COLO829 (cell line): ENCODE measurements around the gene WWP2.
A peak's percentile ranks its signal among the peaks of the same experiment; 100 is the strongest.

Experiments
- DNase-seq: peaks from one replicate; pipeline ENCODE4 v3.0.0; 2012; ENCODE audit warnings: low spot score

The WWP2 gene

GRCh38 chr16:69927056-69927757 lies 165.1 kb downstream of the WWP2 start:
- no peak for DNase-seq

- DNase-seq: no peak
Measured at GRCh38 chr16:69928856-69929400, 166.8 kb downstream of the WWP2 start.

GRCh38 chr16:69929480-69929879 lies 167.3 kb downstream of the WWP2 start:
- DNase-seq: no peak

DNA sequence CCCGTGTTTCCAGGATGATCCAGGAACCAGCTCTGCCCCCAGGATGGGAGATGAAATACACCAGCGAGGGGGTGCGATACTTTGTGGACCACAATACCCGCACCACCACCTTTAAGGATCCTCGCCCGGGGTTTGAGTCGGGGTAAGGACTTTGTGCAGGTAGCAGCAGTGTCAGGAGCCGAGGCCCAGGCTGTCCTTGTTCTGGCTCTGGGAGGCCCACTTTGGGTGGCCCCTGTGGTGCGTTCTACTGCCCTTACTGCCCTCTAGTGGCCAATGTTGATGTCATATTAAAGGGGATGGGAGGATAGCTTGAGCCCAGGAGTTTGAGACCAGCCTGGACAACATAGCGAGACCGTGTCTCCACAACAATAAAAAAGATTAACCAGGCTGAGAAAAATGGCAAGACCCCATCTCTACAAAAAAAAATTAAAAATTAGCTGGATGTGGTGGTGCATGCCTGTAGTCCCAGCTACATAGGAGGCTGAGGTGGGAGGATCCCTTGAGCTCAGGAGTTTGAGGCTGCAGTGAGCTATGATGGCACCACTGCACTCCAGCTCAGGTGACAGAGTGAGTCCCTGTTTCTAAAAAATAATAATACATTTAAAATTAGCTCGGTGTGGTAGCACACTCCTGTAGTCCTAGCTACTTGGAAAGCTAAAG lies 168.1 kb downstream of the WWP2 start:
- DNase-seq: peak; percentile 40

DNA sequence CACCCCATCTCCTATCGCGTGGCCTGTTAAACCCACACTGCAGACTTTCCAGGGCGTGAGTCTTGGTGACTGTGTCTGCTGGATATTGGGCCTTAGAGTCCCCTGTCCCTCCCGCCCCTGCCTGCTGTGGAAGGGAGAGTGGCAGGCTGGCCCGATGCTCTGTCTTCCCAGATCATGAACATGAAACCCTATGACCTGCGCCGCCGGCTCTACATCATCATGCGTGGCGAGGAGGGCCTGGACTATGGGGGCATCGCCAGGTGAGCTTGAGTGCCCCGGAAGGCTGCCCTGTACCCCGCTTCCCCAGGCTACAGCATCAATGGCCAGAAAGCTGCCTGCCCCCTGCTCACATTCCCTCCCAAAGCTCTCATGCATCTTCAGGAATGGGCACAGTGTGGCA lies 169.5 kb downstream of the WWP2 start:
- DNase-seq: no peak

GRCh38 chr16:69932228-69932627 lies 170.1 kb downstream of the WWP2 start:
- DNase-seq: no peak

DNA sequence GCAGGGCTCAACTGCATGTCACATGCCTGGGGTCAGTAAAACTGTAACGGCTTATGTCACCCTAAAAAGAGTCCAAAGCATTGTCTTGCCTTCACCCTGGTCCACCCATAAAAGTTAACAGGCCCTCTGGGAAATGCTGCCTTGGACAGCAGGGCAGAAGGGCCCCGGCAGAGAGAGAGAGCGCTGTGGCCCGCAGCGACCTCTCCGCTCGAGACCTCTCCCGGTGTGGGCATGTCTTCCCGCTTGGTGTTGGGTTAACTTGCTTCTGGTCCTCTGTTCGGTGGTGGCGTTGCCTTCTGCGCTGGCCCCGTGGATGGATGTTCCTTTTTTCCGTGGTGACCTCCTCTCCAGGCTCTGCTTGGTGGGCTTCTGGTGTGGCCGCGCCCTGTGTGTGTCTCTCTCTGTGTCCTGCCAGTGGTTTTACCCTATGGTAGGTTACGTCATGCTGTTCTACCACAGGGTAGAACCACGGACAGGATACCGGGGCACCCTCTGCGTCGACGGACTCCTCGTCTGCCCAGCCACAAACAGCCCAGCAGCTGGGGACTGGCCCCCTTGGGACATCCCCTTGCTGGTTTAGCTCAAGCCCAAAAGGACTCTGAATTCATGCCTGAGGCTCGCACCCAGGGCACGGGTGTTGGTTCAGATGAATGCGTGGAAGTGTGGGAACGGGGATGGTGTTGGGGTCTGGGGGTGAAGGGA lies 170.7 kb downstream of the WWP2 start:
- no peak for DNase-seq

DNA sequence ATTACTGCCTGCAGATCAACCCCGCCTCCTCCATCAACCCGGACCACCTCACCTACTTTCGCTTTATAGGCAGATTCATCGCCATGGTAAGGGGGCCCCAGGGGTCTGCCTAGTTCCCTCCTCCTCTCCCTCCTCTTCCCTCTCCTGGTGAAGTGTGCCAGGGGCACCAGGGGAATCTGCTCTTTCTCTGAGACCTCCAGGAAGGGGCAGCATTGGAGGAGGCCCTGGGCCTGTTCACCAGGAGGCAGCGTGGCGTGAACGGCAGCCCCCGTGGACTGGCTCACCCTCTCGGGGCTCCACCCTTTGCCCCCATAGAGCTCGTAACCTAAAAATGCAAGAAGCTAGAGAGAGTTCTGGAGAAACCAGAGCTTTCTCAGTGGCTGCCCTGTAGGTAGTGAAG lies 171.9 kb downstream of the WWP2 start:
- no peak for DNase-seq

- DNase-seq: no peak
Measured at GRCh38 chr16:69934751-69935150, 172.6 kb downstream of the WWP2 start.

DNA sequence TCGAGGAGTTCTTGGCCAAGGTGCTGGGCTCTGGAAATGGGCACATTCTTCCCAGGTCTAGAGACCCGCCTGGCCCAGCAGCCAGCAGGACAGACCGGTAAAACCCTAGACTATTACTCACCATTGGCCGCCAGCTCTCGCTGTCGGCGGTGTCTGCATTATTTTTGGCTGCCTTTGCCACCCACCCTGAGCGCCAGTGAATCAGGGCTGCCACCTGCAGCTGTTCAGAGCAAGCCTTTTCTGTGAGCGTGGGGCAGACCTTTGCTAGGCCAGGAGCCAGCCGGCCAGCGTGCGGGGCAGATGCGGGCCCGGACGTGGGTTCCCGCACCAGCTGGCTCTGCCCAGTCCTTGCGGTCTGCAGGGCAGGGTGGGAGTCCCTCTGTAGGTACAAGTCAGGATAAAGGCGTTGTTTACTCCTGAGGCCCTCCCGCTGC lies 173.2 kb downstream of the WWP2 start:
- no peak for DNase-seq

GRCh38 chr16:69935740-69936139 lies 173.6 kb downstream of the WWP2 start:
- no peak for DNase-seq

- no peak for DNase-seq
Measured at GRCh38 chr16:69936252-69936651, 174.1 kb downstream of the WWP2 start.

GRCh38 chr16:69936751-69937211 lies 174.6 kb downstream of the WWP2 start:
- DNase-seq: no peak

DNA sequence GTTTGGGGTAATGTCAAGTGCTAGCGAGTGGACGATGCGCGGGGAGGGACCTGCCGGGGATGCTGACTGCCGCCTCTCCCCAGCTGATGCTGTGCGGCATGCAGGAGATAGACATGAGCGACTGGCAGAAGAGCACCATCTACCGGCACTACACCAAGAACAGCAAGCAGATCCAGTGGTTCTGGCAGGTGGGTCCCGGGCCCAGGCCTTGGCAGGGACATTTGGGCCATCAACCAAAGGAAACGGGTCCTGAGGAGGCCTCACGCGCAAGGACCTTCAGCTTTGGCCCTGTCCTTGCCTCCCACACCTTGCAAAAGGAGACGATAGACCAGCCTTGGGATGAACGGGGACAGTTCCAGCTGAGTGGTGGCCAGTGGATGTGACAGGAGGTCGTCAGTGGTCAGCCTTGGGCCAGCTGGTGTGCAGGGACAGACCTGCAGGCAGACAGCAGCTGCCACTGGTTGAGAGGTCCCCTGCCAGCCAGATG lies 175.4 kb downstream of the WWP2 start:
- no peak for DNase-seq

DNA sequence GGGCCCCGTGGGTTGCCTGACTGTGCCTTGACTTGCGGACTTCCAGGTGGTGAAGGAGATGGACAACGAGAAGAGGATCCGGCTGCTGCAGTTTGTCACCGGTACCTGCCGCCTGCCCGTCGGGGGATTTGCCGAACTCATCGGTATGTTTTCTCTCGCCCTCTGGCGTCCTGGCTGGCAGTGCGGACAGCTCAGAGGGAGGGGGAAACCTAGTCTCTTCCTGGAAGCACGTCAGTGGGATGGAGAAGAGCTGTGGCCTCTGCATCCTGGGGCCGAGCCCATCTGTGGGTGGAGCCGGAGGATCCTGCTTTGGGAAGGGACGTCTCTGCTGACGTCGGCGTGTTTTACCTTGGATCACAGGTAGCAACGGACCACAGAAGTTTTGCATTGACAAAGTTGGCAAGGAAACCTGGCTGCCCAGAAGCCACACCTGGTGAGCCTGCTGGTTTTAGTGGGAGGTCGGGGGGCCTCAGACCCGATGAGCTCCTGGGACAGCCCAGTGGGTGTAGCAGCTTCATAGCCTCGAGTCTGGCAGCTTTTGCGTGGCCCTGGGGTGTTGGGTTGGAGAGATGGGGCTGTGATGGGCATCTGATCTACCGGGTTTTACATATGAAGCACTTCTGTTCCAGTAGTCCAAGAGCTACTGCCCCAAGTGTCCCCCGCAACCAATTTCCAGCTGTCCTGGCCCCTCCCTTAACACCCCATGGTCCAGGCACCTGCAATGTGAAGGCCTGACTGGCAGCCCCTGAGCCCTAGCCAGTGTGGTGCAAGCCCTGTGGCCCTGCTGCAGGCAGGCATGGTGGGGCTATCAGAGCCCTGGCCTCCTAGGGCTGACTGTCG lies 177.1 kb downstream of the WWP2 start:
- no peak for DNase-seq

DNA sequence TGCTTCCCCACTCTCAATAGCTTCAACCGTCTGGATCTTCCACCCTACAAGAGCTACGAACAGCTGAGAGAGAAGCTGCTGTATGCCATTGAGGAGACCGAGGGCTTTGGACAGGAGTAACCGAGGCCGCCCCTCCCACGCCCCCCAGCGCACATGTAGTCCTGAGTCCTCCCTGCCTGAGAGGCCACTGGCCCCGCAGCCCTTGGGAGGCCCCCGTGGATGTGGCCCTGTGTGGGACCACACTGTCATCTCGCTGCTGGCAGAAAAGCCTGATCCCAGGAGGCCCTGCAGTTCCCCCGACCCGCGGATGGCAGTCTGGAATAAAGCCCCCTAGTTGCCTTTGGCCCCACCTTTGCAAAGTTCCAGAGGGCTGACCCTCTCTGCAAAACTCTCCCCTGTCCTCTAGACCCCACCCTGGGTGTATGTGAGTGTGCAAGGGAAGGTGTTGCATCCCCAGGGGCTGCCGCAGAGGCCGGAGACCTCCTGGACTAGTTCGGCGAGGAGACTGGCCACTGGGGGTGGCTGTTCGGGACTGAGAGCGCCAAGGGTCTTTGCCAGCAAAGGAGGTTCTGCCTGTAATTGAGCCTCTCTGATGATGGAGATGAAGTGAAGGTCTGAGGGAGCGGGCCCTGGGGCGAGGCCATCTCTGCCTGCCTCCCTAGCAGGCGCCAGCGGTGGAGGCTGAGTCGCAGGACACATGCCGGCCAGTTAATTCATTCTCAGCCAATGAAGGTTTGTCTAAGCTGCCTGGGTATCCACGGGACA lies 177.9 kb downstream of the WWP2 start:
- DNase-seq: no peak

DNA sequence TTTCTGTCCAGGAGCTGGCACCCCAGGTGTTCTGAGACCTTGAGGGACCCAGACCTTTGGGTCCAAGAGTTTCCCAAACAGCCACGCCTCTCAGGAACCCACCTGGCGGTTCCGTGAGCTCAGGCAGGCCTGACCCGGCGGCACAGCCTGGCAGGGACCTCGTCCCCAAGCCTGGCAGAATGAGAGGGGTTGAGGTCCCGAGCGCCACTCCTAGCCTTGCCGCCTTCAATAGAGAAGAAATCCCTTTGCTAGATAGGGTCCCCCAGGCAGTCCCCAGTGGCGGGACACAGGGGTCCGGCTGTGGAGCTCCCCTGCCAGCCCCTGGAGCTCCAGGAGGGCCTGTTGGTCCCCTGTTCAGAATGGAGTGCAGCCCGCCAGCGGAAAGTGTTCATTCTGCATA lies 178.5 kb downstream of the WWP2 start:
- no peak for DNase-seq

DNA sequence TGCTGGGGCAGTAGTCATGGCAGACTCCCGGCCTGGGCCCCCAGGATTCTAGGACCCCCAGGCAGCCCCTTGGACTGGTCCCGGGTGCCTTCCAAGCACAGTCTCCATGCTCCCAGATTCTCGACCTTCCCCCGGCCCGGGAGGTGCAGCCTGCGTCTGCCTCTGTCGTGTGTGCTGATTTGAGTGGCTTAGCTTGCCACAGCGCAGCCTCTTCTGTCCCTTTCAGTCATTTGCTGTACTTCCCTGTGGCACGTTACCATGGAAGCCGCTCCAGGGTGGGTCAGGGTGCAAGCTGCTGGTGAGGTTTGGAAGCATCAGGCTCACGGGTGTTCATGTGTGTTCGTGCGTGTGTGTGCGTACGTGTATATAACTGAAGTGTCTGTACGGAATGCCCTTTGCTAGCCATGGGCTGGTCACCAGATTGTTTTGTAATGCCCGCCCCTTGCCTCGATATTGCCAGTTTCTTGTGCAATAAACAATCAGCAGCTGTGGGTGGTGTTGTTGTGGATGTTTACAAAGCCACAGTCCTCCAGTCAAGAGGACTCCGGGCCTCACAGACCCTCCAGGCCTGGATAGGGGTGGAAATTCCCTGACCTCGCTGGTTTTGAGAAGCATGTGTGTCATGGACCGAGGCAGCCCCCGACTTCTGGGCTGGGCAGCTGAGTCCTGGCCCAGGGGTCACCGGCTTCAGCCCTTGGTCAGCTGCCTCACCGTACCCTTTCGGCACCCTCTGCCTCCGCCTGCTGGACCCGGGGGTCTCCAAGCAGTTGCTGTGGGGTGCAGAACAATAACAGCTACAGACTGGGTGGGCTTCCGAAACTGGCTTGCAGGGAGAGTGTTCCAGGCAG lies 179.3 kb downstream of the WWP2 start:
- no peak for DNase-seq

DNA sequence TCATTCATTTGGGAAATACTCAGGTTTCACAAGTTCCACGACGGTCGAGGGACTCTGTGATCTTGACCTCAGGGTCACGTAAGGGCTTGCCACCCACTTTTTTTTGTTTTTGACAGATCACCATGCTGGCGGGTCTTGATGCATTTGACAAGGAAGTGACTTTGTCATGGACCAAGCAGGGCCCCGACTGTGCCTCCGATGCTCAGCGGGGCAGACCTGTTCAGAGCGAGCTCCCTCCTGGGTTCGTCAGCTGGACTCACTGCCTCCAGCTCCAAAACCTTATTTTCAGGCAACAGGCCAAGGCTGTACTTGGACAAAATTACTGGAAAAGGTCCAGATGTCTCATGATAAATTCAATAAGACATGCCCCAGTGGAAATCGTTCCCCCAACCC lies 180.0 kb downstream of the WWP2 start:
- DNase-seq: no peak

- DNase-seq: no peak
Measured at GRCh38 chr16:69942627-69943170, 180.6 kb downstream of the WWP2 start.
